Ishikawa (cell line): ENCODE data around the gene PCCA.

ENCODE experiments used
- CREB1 ChIP-seq: IDR thresholded peaks from 2 replicates; pipeline ENCODE4 v1.6.1; 2012; ENCODE audit warnings: low read depth
- EGR1 ChIP-seq: IDR thresholded peaks from 2 replicates; pipeline ENCODE4 v1.6.1; 2012
- EP300 ChIP-seq: IDR thresholded peaks from 2 replicates; pipeline ENCODE4 v1.6.1; 2012; ENCODE audit warnings: borderline replicate concordance
- MAX ChIP-seq: IDR thresholded peaks from 2 replicates; pipeline ENCODE4 v1.6.1; 2012
- NFIC ChIP-seq: IDR thresholded peaks from 2 replicates; pipeline ENCODE4 v1.6.1; 2012
- TAF1 ChIP-seq: IDR thresholded peaks from 2 replicates; pipeline ENCODE4 v1.6.1; 2012; ENCODE audit warnings: low read depth, mild to moderate bottlenecking
- TEAD4 ChIP-seq: IDR thresholded peaks from 2 replicates; pipeline ENCODE4 v1.6.1; 2012
- USF1 ChIP-seq: IDR thresholded peaks from 2 replicates; pipeline ENCODE4 v1.6.1; 2012
- YY1 ChIP-seq: IDR thresholded peaks from 2 replicates; pipeline ENCODE4 v1.6.1; 2012; ENCODE audit warnings: low read depth
- ZBTB7A ChIP-seq: IDR thresholded peaks from 2 replicates; pipeline ENCODE4 v1.6.1; 2012; ENCODE audit warnings: low read depth

- TF ChIP-seq EP300 (no peak), USF1 (no peak), NFIC (no peak), MAX (no peak), YY1 (no peak), CREB1 (no peak), ZBTB7A (no peak), TEAD4 (no peak), TAF1 (no peak), EGR1 (no peak)
Observed at GRCh38 chr13:100273138-100273537, 184.2 kb downstream of the PCCA start.
